HG02759 (cell line): ENCODE data around the gene ZFP62.

Source experiments
- ATAC-seq: cut with Tn5 transposase; IDR thresholded peaks from one replicate; pipeline ENCODE4 v1.9.1; 2021; ENCODE audit warnings: mild to moderate bottlenecking, moderate library complexity; ENCODE audit not compliant: unreplicated experiment

ZFP62 gene

DNA sequence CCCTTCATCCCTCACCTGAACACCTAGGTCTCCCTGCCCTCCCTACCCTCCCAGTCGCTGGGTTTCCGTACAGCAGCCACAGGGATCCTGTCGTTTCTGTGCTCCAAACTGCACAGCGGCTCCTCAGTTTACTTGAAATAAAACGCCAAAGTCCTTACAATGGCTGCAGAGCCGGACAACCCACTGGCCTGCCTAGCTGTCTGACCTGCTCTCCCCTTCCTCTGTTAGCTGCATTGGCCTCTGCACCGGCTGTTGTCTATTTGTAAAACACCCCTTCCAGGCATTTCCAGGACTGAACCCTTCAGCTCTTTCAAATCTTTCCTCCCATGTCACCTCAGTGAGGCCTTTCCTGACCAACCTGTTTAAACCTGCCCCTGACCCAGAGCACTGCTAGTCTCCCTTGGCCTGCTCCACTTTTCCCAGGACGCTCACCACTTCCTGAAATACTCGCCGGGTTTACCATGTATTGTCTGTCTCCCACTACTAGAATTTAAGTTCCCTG is 49.4 kb downstream of the ZFP62 start:
- ATAC-seq: no peak

DNA sequence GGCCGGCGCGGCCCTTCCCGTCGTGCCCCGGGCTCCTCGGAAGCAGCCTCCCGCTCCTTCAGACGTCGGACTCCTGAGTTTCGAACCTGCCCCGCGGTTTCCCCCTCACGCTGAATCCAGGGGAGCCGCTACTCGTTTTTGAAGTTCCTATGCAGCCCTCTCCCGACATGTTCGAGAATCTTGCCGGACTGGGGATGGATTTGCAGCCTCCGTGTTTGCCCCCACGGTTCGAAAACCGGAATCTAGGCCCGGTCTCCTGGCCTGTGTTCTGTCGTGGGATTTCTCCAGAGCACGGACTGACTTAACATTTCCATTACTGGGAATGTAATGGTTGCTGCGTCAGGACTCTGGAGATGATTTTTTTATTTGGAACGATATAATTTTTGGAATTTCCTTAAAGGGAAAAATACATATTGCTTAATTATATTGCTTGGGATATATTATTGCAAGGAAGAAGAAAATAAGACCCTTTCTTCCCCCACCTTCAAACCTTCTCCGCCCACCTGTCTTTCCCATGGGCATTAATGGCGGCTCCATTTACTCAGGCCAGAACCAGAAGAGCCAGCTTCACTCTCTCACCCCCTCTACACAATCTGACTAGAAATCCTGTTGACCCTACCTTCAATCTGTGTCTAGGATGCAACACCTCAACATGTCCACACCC is 50.0 kb downstream of the ZFP62 start:
- ATAC-seq: no peak

DNA sequence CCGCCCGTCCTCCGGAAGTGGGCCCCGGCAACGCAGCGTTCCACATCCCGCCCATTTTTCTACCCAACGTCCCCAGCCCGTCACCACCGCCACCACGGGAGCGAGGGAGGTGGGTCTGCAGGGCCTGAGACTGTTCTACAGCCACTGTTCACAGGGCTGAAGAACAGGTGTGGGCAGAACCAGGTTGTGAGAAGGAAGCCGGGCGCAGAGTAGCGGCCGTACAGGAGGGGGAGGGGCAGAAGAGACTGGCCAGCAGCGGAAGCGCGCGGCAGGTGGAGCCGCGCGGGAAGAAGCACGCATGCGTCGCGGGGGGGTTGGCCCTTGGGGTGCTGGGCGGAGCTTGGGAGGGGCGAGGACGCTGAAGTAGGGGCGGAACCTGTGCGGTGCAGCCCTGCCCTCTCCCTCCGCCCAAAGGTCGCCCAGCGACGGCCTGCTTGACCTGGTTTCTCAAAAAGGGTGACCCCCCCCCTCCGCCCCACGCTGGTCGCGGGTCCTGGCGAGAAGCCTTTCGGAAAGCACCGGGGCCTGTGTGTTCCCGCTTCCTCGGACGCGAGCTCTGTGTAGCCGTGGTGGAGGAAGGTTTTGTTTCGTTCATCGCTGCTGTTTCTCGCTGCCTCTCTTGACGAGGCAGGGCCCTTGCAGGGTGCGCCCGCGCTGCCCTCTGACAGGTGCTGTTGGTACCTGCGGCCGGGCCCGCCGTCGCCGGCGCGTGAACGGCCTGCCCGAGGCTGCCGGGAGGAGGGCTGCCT is 50.7 kb downstream of the ZFP62 start:
- ATAC-seq: peak; percentile 71

DNA sequence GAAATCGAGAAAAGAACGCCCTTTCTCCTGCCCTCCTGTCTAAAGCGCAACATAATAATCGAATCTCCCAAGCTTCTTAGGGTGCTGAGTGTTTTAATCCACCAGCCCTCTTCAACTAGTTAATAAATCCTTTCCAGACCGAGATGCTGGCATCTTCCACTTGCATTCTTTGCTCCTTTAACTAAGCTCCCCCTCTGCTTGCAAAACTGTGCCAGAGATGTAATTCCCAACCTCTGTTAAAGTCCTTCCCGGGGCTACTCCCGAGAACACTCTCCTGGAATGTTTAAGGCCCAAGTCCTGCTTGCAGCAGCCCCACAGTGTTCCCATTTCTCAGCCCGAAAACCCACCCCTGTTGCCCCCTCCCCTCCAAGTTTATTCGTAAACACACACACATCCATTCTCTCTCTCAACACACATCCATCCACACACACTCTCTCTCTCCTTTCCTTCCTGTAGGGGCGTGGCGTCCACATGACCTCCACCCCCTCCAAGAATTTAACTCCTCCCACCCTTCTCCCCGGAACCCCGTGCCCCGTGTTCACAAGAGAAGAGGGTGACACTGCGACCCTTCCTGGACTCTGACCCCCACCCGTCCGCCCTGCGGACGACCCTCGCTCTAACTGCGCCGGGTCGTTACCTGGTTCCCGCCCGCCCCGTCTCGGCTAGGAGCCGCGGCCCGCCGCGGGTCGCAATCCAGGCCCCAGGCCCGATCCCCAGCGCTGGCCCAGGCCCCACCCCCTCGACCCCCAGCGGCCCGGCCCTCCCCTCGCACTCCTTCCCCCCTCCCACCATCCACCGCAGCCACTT is 51.5 kb downstream of the ZFP62 start:
- ATAC-seq: peak; percentile 67

DNA sequence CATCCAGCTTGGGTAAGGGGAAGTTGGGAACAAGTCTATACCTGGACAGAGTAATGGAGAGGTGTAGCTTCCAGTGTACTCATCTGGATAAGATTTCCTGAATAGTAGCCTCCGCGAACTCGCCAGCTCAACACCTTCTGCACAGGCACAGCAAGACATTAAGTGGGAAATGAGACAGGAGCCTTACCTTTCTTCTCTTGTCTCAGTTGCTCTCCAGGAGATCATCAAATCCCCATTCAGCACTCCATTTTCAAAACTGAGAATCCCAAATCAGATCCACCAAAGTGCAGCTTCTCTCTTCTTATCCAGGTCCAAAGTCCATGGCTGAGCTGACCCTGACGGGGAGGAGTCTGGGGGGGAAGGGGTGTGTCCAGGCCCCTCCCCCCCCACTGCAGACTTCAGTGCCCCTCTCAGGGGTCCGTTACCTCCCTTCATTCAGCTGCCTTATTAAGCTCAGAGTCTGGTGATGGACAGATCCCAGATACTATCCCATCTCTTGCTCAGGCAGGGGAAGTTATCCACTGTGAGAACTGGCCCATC is 52.5 kb downstream of the ZFP62 start:
- ATAC-seq: no peak

DNA sequence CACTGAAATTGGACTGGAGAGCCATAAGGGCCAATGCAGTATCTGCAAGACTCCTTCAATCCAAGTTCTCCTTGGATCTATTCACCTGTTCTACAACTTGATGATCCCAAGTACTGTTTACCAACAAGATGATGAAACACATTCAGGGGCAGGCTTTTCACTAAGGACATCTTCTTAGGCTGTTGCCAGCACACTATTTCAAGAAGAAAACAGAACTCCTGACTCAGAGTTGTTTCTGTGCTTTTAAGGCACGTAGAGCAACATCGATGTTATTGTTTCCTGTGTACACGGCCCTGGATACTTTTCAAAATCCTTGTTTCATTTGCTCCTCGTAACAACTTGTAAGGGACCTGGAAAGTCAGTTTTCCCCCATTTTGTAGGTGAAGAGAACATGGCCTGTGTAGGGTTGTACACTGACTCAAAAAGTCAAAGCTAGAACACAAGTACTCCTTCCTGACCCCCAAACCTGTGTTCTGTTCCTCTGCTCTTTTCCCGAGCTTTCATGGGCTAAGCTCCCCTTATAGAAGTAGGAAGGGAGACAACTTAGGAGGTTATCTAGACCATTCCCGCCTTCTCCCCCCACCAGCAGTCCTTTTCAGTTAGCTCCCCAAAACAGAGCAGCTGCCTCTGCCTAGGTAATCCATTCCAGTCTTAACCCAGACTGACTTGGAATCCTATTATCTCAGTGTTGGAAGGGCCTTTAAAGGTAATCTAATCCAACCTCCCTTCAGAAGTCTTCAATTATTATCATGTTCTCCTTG is 53.2 kb downstream of the ZFP62 start:
- no peak for ATAC-seq

DNA sequence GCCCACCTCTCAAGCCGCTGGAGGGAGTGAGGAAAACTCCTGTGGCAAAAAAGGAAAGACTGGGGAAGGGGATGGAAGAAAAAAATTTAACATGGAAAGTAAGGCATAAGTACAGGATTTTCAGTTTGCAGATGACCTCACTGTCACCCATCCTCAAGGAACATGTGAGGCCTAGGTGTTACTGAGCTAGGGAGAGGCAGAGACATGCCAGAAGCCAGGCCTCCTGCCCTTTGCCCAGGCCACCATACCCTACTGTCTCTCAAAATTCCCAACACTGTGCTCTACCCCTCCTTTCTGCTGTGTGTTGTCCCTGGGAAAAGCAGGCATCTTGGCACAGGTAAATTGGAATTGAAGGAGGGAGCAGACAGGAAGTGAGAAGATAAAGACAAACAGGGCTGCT is 54.0 kb downstream of the ZFP62 start:
- ATAC-seq: no peak

DNA sequence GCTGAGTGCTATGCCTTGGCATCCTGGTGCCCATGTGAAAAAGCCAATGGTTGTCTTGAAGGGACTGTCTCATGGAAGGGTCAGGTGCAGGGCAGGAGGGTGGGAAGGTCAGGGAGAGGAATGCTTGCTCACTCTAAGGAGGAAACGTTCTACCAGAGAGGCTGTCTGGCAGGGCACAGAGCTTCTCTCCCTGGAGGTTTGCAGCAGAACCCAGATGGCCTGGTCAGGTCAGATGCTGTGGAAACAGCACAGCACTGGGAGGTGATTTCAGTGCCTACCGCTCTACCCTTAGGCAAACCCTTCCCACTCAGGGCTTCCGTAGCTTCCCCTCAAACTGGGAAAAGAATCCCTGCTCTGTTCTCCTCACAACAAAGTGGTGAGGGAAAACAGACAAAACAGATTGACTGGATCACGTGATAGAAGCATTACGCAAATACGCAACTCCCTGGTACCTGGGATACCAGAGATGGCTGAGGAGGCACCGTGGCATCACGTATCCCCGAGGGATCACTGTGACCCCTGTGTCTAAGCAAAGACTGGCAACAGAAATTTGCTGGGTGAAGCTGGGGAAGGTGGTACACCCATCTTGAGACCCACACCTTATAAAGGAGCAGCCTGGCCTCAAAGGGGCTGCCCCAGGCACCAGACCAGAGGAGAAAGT is 54.6 kb downstream of the ZFP62 start:
- ATAC-seq: no peak

DNA sequence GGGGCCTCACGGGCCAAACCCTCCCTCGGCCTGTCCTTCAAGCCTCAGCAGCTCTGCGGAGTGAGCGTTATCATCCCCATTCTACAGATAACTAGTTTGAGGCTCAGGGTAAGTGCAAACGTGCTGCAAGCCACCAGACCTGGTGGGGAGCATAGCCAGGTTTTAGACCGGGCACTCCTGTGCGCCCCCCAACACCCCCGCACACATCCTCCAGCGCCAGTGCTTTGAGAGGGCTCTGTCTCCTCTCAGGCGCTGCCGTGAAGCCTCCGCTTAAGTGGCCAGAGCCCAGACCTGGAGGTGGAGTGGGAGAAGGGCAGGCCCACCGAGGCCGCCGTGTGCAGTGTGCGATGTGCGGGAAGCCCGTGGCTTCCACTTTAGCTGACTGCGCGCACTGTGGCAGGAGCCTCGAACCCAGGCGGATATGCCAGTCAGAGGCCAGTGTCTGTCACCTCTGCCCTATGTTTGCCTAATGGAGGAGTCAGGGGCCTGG is 56.9 kb downstream of the ZFP62 start:
- ATAC-seq: no peak

DNA sequence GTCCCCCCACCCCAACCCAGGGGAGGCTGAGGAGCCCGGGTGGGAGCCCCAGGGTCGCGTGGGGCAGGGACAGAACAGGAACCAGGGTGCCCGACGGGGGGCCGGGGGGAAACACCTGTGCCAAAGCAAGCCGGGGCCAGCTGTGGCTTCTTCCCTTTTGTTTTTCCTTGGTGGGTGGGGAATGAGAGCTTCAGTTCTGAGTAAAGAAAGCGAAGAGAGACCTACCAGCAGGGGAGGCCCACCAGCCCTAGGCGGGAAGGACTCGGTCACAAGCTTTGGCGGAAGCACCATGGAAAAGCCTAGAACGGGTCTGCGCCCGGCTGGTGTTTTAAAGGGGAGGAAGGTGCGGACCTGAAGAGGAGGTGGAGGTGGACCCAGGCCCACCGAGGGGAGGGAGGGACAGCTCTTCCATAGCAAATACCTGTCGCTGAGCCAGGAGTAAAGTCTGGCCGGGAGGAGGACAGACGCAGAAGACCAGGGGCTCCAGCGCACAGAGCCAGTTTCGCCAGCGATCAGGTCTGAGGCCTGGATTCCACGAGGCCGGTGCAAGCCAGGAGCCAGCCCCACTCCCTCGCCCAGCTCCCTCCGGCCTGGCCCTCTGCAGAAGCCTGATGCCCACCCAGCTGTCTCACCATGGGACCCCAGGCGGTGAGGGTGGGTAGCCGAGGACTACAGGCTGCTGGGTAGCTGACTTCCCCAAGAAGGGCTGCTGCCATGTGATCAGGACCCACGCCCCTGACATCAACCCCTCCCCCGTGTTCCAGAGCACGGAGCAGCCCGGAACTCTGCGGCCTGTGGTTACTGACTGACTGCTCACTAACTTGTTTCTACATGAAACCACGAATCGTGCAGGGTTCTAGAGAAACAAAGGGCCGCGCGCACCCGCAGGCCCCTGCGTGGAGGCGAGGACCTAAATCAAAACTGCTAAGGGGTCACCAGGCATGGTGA is 57.6 kb downstream of the ZFP62 start:
- peak; percentile 60 for ATAC-seq

DNA sequence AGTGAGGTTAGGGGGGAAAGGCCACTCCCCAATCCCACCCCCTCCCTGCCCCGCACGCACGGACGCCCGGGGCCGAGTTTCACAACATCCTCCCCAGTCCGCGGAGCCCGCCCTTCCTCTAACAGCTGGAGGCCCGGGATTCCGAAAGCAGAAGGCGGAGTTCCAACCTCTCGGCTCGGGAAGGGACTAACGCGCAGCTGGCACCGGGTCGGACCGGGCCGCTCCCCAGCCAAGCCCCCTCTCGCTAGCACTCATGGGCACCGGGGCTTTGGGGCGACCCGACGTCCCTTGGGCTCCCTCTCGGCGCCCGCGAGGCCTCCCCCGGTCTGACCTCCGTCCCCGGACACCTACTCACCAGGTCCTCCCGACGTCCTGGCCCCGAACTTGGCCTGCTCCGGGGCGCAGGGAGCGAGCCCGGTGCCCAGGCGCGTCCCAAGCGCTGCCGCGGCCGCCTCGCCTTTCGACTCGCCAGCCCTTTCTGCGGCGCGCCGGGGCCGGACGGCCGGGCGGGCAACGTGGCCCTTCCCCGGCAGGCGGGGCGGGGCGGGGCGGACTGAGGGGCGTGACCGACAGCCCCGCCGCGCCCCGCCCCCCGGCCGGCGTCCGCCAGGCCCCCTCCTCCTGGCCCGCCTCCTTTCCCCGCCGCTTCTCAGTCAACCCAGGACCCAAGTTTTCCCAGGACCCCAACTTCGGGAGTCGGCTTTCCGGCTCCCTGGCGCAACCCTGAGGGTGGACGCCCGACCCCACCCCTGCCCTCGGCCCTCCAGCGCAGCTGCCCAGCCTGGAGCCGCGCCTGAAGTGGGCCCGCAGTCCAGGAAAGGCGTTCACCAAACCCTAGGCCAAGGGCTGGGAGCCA is 58.5 kb downstream of the ZFP62 start, which contains the start of gene MGAT1:
Gene MGAT1 (minus strand): TSS at position 482 of the 856 bp plus-strand sequence. CDS start 9,835 bp downstream, outside the sequence.
- peak; percentile 56 for ATAC-seq

DNA sequence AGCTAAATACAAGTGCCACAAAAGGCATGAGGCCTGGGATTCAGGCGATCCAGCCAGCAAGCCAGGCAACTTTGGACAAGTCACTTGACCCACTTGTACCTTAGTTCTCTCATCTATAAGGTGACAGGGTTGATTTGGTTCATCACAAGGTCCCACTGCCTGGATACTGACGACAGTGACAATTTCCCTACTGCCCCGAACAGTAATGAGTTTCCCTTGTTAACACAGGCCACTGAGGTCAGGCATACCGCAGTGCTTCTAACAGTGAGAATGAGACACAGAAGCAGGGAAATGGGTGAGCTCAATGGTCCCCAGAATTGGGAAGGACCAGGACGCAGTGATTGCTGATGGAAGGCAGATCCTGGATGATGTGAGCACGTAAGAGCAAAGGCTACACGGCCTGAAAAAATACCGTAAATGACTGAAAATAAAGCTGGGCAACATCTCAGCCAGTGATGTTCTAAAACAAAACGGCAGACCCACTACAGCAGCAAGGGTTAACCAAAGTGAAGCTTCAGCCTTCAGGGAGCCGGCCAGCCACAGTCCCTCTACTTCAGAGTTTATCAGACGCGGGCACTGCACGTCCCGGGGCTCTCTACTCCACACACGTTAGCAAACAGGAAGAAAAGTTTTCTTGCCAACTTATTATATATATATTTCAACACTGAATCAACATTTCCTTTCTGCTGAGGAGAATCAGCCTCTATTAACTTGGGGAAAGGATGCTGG is 59.3 kb downstream of the ZFP62 start:
- ATAC-seq: no peak

DNA sequence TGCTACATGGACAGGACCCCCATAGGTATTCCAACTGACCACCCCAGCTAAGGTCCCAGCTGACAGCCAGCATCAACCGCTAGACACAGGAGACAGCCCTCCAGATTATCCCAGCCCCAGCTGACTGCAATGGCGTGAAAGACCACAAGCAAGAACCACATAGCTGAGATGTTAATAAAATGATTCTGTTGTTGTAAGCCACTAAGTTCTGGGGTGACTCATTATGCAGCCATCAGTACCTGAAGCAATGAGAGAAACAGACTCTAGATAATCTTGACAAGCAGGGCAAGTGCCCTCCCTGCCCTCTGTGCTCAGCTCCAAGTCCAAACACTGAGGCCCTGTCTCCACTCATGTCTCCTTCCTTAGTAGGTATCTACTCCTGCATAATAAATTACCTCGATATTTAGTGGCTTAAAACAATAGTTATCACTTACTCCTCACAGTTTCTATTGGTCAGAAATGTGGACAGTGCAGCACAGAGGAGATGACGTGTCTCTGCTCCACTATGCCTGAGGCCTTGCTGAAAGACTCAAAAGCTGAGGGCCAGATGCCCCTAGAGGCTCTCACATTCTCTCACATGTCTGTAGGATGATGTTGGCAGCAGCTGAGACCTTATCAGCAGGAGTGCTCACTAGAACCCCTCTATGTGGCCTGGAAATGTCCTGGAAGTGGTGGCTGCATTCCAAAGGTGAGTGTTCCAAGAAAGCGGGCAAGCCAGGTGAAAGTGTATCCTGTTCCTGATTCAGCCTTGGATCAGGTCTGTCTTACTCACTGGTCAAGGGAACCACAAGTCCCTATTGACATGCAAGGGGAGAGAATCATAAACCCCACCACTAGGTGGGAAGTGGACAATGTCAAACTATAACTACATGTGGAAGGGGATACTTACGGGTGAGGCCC is 60.9 kb downstream of the ZFP62 start:
- ATAC-seq: no peak

DNA sequence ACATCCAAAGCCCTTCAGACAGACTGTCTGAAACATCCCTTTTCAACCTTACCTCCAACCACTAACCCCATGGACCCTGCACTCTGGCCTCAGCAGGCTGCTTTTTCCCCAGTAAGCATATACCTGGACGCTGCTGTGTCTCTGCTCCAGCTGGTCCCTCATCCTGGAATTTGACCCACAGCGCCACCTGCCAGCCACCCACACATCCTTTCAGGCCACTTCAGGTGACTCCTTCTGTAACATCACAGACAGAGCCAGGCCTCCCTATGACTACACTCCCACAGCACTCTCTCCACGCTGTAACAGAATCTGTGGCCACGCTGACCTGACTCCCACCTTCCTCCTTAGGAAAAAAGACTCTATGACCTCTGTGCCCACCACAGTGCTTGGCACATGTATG is 61.9 kb downstream of the ZFP62 start:
- ATAC-seq: no peak

DNA sequence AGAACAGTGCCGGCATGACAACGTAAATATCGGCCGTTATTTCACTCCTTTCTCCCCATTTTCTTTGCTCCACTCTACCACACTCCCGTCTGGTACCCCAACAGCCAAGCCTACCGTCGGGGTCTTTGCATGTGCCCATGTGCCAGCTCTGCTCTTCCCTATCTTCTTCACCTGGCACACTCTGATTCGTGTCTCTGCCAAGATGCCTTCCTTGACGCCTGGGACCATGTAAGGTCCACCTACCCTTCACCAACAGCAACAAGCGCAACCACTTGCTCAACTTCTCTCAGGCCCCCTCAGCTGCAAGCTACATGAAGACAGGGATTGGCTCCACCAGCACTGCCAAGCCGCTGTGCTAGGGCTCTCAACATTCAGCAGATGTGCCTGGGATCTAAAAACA is 62.9 kb downstream of the ZFP62 start:
- ATAC-seq: no peak
